T47D (cell line): Measurements from ENCODE around the gene SNRNP70.

ENCODE experiments used
- DNase-seq, 2 experiments: peaks; one replicate each; pipeline versions ENCODE4 v3.0.0 to v3.0.0-alpha.2; 2011 to 2012; ENCODE audit warnings: low read depth in 1 of 2, low spot score in 1 of 2
- JUND ChIP-seq: IDR thresholded peaks from 2 replicates; pipeline ENCODE4 v1.6.1; 2012; ENCODE audit warnings: low read depth
- in situ Hi-C: cut with HindIII; loops from 2 replicates; pipeline ENCODE4 v1.10.0; 2016; ENCODE audit warnings: low sequenced_read_pairs, low pct_unique_long_range_greater_than_20kb

Gene SNRNP70

DNA sequence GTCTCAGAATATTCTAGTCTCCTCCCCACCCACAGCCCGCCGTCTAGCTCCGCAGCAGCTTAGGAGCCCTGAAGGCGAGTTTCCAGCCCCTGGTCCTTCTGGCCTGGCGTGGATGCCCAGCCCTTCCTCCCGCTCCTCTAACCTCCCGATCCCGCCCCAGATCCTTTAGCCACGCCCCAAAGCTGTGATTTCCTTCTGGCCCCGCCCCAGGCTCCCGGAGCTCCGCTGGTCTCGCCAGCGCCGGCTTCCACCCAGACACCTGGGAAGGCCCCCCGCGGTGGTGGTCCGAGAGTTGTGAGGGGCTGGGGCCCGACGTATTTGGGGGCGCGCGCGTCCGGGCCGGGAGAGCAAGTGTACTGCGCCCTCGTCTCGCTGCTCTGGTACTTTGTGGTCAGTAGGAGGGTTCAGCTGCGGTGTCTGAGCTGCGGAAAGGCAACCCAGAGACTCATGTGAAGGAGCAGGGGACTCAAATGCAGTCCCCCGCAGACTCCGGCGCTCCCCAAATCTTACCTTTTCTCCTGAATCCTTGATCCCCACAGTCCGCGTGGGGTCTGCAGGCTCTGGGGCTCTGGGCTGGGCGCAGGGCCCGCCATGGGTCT lies 27.5 kb upstream of the SNRNP70 start, which contains the start of gene CGB7:
TSS of gene CGB7 (minus strand) at position 114 of the 599 bp plus-strand sequence. CDS start 2,374 bp downstream, outside the sequence.
- in situ Hi-C loops = no loop called here
- TF ChIP-seq JUND = no peak
- DNase-seq = peak; percentile 73 to 79

DNA sequence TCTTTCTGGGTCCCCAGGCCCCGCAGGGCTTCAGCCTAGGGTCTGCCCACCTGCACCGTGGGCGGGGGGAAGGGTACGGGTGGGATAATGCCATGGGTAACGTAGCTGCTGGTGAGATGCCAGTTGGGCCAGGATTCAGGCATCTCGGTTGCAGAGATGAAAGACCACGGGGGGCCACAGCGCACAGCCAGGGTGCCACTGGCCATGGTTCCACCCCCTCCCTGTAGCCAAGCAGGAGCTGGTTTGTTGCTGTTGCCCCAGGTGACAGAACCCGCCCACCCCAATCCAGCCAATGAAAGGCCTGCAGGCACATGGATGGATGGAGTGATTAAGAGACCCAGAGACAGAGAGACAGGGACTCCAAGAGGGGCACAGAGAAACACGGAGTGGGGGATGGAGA lies 26.7 kb upstream of the SNRNP70 start:
- peak in 1 of 2 experiments; percentile 66 for DNase-seq
- in situ Hi-C loops = no loop called here
- TF ChIP-seq JUND = no peak

DNA sequence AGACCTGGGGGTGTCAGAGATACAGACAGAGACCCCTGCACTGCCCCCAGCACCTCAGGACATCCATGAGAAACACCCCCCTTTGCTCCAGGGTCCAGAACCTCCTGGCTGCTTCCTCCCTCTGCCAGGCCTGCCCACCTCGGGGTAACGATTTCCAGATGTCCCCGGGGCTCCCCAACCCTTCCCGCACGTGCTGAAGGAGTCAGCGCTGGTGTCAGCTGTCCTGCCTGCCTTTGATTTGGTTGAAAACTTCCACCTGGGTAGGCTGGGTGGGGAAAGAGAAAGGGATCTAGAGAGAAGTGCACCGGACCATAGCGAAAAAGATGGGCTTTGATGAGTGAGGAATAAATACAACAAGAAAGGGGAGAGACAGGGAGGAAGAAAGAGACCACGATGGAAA lies 26.2 kb upstream of the SNRNP70 start:
- in situ Hi-C loops = no loop called here
- no peak for DNase-seq

DNA sequence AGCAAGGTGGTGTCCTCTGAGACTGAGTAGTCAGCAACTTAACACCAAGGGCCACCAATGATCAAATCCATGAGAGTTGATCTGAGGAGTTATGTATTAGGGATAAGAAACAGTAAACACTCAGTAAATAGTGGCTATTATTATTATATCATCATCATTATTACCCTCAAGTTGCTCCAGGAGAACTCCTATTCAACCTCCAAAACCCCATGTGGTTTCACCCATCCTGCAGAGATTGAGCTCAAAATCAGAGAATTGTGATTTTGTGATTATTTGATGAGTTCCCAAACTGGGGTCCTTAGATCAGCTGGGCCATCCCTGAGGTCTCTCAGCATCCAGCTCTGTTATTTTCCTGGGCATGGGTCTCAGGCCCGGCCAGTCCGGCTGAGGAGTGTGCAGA lies 24.3 kb upstream of the SNRNP70 start:
- in situ Hi-C loops = no loop called here
- no peak for TF ChIP-seq JUND
- DNase-seq = no peak

More for the DNA sequence above, 26.2 kb upstream of the SNRNP70 start:
- TF ChIP-seq JUND = no peak

DNA sequence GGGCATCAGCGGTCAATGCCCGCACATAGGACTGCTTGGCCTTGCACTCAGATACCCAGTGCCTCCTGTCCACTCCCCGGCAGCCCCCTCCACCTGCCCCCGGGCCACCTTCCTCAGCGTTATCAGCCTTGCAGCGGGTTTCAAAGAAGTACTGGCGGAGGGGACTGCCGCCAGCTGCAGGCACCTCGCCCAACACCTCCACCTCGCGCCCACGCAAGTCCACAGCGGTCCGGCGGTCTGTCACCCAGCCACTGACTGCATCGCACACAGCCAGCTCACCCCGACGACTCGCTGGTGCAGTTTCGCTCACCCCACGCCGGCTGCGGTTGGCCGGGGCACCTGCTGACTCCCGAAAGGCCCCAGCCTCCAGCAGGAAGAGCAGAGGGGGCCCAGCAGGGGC lies 23.8 kb upstream of the SNRNP70 start:
- in situ Hi-C loops = no loop called here
- DNase-seq = no peak
- TF ChIP-seq JUND = no peak

DNA sequence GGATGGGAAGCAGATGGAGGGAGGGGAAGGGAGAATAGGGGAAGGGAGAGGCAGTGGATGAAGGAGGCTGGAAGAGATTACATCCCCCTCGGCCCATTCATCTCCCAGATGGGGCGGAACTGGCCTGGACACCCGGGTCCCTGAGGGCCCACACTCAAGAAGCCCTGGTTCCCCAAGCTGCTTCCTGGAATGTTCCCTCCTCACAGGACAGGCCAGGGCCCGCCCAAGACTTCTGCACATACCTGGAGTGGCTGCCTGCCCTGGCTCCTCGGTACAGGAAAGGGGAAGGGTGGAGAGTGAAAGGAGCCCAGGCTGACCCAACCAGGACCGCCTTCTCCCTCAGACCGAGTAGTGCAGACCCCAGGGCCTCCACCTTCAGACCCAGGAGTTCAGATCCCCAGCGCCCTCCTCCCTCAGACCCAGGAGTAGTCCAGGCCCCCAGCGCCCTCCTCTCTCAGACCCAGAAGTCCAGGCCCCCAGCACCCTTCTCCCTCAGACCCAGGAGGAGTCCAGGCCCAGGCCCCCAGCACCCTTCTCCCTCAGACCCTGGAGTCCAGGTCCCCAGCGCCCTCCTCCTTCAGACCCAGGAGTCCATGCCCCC lies 21.1 kb upstream of the SNRNP70 start:
- peak in 1 of 2 experiments; percentile 67 for DNase-seq
- in situ Hi-C loops = no loop called here
- TF ChIP-seq JUND = no peak

DNA sequence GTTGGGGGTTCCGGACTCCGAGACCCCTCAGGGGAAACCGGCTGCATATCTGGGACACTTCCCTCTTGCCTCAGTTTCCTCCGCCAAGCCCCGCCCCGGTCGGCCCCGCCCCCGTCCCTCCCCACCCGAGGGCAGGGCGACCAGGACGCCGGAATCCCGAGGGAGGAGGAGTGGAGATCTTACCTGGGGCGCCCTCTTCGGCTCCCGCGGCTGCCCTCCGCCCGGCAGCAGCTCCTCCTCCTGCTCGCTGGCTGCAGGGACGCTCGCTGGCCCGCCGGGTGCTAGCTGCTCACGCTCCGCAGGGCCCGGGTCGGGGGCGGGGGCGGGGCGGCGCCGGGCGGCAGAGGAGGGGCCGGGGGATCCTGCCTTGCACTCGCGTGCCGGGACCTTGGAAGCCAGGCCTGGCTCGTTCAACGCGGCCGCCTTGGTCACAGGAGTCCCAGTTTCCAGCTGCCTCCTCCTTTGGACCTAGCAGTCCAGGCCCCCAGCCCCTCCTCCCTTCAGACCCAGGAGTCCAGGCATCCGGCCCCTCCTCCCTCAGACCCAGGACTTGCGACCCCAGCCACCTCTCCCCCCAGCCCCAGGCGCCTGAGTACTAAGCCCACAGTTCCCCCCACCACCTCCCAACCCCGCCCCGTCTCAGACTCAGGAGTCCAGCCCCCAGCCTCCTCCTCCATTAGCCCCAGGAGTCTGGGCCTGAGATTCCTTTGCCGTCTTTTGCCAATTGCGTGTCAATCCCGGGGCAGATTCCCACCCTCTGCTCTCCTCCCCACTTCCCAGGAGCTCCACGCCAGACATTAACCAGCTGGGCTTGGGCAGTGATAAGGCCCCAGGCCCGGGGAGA lies 20.3 kb upstream of the SNRNP70 start, which contains the start of gene NTF4:
TSS of gene NTF4 (minus strand) at position 51 of the 844 bp plus-strand sequence. CDS start 2,821 bp downstream, outside the sequence.
- peak; percentile 73 to 83 for DNase-seq
- in situ Hi-C loops = no loop called here
- TF ChIP-seq JUND = no peak

DNA sequence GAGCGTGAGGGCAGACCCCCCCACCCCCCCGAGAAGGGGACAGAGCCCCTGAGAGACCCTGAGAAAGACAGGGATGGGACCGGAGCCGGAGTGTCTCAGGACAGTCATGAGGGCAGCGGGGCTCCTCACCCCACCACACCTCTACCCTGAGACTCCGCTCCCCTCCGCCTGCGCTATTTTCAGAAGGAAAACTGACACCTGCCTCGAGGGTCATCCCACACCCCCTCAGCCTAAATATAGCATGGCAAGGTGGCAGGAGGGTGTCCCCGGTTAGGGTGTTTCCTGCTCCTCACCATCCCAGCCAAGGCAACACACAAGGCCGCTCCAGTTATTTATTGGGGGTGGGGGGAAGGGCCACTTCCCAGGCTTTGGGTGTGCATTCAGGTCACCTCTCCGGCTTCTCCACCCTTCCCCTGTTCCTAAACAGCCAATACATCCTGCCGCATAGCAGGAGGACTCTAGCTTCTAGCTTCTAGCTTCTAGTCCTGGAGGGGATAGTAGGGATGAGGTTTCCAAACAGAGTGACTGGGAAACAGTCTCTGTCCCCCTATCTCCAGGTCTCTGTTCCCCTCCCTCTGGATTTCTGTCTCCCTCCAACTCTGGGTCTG lies 19.2 kb upstream of the SNRNP70 start:
- DNase-seq = peak in 1 of 2 experiments; percentile 10
- TF ChIP-seq JUND = no peak
- in situ Hi-C loops = no loop called here

DNA sequence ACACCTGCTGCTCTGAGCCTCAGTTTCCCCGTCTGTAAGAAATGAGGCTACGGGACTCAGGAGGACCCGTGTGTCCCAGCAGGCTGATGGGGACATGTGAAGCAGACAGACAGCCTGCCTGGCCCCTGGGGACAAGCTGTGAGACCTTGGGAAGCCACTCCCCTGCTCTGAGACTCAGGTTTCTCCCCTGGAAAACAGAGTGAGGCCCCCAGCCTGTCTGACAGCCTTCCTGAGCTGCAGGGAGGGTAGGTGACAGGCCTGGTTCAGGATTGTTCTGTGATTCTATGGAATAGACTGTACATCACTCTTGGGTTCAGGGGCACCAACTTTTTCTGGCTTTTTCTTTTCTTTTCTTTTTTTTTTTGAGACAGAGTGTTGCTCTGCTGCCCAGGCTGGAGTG lies 17.7 kb upstream of the SNRNP70 start:
- in situ Hi-C loops = no loop called here
- DNase-seq = no peak
- no peak for TF ChIP-seq JUND

DNA sequence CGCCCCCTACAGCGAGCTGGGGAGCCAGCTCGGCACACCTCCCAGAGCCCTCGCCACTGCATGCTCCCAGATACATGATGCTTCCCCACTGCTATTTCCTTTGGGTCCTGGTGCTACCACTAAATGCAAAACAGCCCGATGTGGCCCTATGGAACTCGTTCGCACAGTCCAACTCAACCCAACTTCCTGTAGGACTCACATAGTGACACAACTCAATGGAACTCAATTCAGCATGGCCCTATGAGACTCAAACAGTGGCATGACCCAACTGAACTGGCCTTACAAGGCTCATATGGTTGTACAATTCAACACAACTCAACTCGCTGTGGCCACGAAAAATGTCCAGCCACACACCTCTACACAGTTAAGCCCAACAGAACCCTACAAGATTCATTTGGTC lies 16.2 kb upstream of the SNRNP70 start:
- no peak for TF ChIP-seq JUND
- in situ Hi-C loops = no loop called here
- DNase-seq = no peak

DNA sequence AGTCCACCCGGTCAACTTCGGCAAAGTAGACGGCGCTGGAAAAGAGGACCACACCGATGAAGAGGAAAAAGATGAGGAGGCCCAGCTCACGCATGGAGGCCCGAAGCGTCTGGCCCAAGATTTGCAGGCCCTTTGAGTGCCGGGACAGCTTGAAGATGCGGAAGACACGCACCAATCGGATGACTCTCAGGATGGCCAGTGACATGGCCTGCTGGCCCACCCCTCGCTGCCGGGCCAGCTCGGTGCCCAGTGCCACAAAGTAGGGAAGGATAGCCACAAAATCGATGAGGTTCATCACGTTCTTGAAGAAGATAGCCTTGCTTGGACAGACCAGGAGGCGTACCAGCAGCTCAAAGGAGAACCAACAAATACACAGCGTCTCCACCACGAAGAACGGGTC lies 14.8 kb upstream of the SNRNP70 start:
- in situ Hi-C loops = no loop called here

DNA sequence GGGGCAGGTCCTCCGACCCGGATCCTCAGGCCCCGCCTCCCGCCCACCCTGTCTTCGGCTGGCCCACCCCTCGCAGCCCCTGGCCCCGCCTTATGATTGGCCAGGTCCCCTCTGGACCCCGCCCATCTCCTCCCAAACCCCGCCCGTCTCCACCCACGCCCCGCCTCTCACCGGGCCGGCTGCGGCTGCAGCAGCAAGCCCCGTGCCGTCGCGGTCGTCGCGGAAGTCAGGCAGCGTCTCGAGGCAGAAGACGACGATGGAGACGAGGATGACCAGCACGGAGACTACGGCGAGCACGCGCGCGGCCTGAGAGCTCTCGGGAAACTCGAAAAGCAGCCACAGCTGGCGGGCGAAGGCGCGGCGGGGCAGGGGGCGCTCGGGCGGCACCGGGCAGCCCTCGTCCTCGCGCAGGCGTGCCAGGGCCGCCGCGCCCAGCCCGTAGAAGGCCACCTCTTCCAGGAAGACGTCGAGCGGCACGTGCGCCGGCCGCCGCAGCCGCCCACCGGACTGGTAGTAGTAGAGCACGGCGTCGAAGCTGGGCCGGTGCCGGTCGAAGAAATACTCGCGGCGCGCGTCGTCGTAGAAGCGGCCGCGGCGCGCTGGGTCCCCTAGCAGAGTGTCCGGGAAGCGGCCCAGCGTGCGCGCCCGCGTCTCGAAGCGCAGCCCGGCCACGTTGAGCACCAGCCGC lies 13.2 kb upstream of the SNRNP70 start:
- in situ Hi-C loops = no loop called here
- DNase-seq = no peak
- TF ChIP-seq JUND = no peak

More for the DNA sequence above, 14.8 kb upstream of the SNRNP70 start:
- TF ChIP-seq JUND = no peak
- no peak for DNase-seq
